ENCODE results near the gene REEP5.
"Not testable (repeated sequence)": the region's sequence is repeated elsewhere in the genome, so short reads cannot be mapped to it uniquely, and the experiment has no call there.

REEP5 gene

GRCh38 chr5:112931473-112931872, 9.4 kb upstream of the REEP5 start:
- no peak for DNase-seq

GRCh38 chr5:112930082-112930344, 8.0 kb upstream of the REEP5 start:
- DNase-seq: peak in 2 of 5 donors; percentile 12 to 78

GRCh38 chr5:112929336-112930081, 7.5 kb upstream of the REEP5 start:
- peak in 1 of 5 donors; percentile 69 for DNase-seq

- no peak for DNase-seq
Observed at GRCh38 chr5:112923988-112924387, 2.0 kb upstream of the REEP5 start.

- peak in 3 of 5 donors; percentile 9 to 75 (median 15) for DNase-seq
Observed at GRCh38 chr5:112923148-112923917, 1.3 kb upstream of the REEP5 start.

GRCh38 chr5:112921026-112921832, 798 bp downstream of the REEP5 start:
- peak; percentile 23 to 53 (median 41) for DNase-seq

GRCh38 chr5:112919972-112920371, 2.1 kb downstream of the REEP5 start:
- no peak for DNase-seq

- DNase-seq: no peak
Observed at GRCh38 chr5:112918679-112919078, 3.3 kb downstream of the REEP5 start.

- DNase-seq: no peak
Observed at GRCh38 chr5:112918136-112918535, 3.9 kb downstream of the REEP5 start.

GRCh38 chr5:112917453-112917995, 4.5 kb downstream of the REEP5 start:
- peak in 1 of 5 donors; percentile 35 for DNase-seq

GRCh38 chr5:112915831-112916230, 6.2 kb downstream of the REEP5 start:
- peak in 1 of 5 donors; percentile 62 for DNase-seq

- no peak for DNase-seq
Observed at GRCh38 chr5:112914584-112914983, 7.4 kb downstream of the REEP5 start.

GRCh38 chr5:112910529-112910928, 11.5 kb downstream of the REEP5 start:
- DNase-seq: no peak

- DNase-seq: no peak
Observed at GRCh38 chr5:112908854-112909253, 13.2 kb downstream of the REEP5 start.

- no peak for DNase-seq
Observed at GRCh38 chr5:112907166-112907631, 14.8 kb downstream of the REEP5 start.

GRCh38 chr5:112906637-112907036, 15.4 kb downstream of the REEP5 start:
- DNase-seq: no peak

GRCh38 chr5:112904996-112905395, 17.0 kb downstream of the REEP5 start:
- DNase-seq: not testable (repeated sequence)

GRCh38 chr5:112902561-112902960, 19.5 kb downstream of the REEP5 start:
- DNase-seq: no peak

GRCh38 chr5:112895682-112896081, 26.3 kb downstream of the REEP5 start:
- DNase-seq: no peak

GRCh38 chr5:112892776-112893175, 29.3 kb downstream of the REEP5 start:
- no peak for DNase-seq

GRCh38 chr5:112892066-112892465, 30.0 kb downstream of the REEP5 start:
- not testable (repeated sequence) for DNase-seq

GRCh38 chr5:112886975-112887374, 35.1 kb downstream of the REEP5 start:
- peak in 1 of 5 donors; percentile 41 for DNase-seq

GRCh38 chr5:112885001-112885400, 37.0 kb downstream of the REEP5 start:
- DNase-seq: no peak

Measured in T-helper 1 cell (primary cell).